RWPE1 (cell line): ENCODE measurements around the gene NUDT5.

Source experiments
- CTCF ChIA-PET: fragments of 350-600 bp; sonication (Branson Sonifier 250); formaldehyde crosslinking; extraction: SDS; loops from one replicate; lab custom pipeline; 2021; lab: Yijun Ruan, JAX
- POLR2A ChIA-PET: fragments of 400-600 bp; formaldehyde crosslinking; extraction: SDS; loops from one replicate; lab custom pipeline; 2020; ENCODE audit warnings: antibody characterized with exemption; ENCODE audit not compliant: low non-redundant PET; lab: Yijun Ruan, JAX
- DNase-seq: peaks from one replicate; pipeline ENCODE4 v3.0.0; 2012; ENCODE audit warnings: low spot score
- H3K27ac ChIP-seq: fragments of 450-650 bp; 2 replicates; pipeline ENCODE4 v1.5.1; 2017
- TF ChIP-seq, protein P1 (sequence below): fragments of 450-650 bp; conservative IDR thresholded peaks from 2 replicates; pipeline ENCODE4 v1.5.1; 2017; ENCODE audit warnings: low read depth, mild to moderate bottlenecking

Gene NUDT5

DNA sequence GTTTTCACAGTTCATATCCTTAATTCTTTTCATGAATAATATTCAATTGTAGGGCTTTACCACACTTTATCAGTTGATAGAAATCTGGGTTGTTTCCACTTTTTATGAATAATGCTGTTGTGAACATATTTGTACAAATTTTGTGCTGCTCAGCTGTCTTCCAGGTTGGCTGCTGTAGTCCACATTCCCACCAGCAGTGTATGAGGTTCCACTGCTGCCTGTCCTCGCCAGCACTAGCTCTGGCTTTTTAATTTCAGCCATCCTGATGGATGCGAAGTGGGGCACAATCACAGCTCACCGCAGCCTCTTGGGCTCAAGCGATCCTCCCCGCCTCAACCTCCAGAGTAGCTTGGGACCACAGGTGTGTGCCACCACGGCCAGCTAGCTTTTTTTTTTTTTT is 32.8 kb downstream of the NUDT5 start:
- no peak overlapping the region for H3K27ac ChIP-seq
- no peak for DNase-seq
- CTCF ChIA-PET, result interaction anchor here (0.5 kb wide), 1 partner anchor 172 kb away, joined by 4 read pairs; no protein-coding TSS in a partner anchor
- TF ChIP-seq, protein P1, sequence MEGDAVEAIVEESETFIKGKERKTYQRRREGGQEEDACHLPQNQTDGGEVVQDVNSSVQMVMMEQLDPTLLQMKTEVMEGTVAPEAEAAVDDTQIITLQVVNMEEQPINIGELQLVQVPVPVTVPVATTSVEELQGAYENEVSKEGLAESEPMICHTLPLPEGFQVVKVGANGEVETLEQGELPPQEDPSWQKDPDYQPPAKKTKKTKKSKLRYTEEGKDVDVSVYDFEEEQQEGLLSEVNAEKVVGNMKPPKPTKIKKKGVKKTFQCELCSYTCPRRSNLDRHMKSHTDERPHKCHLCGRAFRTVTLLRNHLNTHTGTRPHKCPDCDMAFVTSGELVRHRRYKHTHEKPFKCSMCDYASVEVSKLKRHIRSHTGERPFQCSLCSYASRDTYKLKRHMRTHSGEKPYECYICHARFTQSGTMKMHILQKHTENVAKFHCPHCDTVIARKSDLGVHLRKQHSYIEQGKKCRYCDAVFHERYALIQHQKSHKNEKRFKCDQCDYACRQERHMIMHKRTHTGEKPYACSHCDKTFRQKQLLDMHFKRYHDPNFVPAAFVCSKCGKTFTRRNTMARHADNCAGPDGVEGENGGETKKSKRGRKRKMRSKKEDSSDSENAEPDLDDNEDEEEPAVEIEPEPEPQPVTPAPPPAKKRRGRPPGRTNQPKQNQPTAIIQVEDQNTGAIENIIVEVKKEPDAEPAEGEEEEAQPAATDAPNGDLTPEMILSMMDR, result no peak
- POLR2A ChIA-PET, result interaction anchor here (0.6 kb wide), 1 partner anchor 1152 kb away, joined by 3 read pairs; no protein-coding TSS in a partner anchor

DNA sequence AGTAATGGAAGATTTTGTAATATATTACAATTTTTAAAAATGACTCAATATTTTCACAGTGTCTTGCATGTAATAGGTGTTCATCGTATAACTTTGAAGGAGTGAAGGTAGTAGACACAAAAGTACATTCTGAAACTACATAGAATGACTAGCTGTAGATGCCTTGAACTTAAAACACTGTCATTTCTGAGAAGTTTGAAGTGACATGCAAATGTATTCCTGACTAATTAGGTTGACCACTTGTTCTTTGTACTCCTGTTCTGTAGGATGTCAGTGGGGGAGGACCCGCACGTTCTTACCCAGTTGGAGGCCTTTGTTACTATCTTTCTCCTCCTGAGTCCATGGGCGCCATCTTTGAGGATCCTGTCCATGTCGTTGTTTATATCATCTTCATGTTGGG is 35.0 kb downstream of the NUDT5 start:
- POLR2A ChIA-PET, result no interaction called here
- H3K27ac ChIP-seq, result no peak overlapping the region
- TF ChIP-seq, protein P1, result no peak
- CTCF ChIA-PET, result no interaction called here
- no peak for DNase-seq

DNA sequence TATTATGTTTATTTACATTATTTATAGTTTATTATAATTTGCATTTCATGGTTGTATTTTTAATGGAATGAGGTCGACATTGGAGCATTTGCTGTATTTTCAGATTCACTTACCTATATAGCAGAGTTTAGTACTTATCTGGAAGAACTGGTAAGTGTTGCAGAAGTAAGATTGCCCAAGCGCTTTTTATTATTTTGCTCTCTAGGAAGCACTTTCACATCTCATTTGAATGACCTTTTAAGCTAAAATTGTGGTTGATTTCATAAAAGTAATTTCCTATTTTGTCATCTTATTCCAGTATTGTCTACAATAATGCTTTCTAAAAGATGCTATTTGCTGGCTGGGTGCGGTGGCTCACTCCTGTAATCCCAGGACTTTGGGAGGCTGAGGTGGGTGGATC is 37.6 kb downstream of the NUDT5 start:
- ChIA-PET CTCF (interaction anchor here (0.6 kb wide), 1 partner anchor 211 kb away, joined by 9 read pairs; no protein-coding TSS in a partner anchor), POLR2A (no interaction called here)
- TF ChIP-seq, protein P1, result no peak
- no peak overlapping the region for H3K27ac ChIP-seq
- no peak for DNase-seq

DNA sequence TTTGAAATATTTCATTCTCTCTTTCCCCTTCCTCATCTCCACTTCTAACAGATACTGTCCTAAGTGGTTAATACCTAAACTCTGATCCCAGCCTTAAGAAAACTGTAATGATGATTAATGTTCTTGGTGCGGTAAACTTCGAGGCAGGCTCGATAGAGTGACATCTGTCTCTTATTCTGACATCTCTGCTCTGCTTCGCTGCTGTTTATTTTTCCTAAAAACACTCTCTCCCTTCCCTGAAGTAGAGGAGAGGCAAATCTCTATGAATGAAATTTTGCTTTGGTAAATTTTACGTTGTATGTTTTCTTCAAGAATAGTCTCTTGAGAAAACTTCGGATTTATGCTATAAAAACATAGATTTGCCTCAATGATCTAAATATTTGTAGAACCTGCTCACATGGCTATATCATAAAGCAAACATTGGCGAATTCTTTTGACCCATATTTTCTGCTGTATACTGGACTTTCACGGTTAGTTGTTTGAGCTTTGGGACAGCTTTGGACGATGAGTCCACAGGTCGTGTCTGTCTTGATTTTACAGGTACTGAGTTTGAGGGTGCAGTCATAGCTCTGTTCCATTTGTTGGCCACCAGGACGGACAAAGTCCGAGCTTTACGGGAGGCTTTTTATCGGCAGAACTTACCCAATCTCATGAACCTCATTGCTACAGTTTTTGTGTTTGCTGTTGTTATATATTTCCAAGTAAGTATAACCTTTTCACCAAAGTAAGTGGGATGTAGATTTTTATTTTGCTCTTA is 39.1 kb downstream of the NUDT5 start:
- ChIA-PET CTCF (no interaction called here), POLR2A (no interaction called here)
- TF ChIP-seq, protein P1, result no peak
- no peak overlapping the region for H3K27ac ChIP-seq
- DNase-seq, result no peak

DNA sequence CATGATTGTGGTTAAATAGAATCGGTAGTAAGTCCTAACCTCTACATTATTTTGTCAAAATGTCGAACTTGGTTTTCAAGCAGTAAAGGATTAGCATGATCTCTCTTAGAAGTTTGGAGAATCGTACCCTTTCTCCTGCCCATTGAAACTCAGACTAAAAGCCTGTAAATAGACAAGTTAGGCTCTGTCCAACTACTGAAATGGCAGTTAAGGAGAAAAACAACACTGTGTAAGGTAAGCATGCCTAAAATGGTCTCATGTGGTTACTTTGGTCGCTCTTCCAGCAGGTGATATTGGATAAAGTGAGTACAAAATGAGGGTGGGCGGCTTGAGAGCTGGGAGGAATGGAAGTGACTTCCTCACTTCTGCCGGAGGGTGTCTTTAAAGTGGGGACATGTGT is 41.2 kb downstream of the NUDT5 start:
- CTCF ChIA-PET, result interaction anchor here (0.5 kb wide), 1 partner anchor 295 kb away, joined by 3 read pairs; no protein-coding TSS in a partner anchor
- no peak for DNase-seq
- no peak overlapping the region for H3K27ac ChIP-seq
- TF ChIP-seq, protein P1, result no peak
- POLR2A ChIA-PET, result no interaction called here

DNA sequence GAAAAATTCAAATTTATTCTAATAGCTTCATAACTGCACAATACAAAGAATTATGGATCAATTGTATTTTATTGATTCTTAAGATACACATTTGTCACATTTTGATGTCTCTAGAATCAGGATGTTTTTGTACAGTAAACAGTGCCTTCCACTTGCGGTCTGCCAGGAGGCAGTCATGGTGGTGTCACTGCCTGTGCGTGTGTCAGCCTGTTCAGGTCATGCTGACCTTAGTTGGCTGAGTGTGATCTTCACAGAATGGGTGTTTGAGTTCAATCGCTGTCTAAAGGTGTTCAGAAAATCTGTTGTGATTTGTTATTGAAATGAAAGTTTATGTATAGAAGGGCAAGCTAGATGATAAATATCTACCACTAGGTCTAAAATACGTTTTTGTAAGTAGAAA is 45.5 kb downstream of the NUDT5 start:
- H3K27ac ChIP-seq, result no peak overlapping the region
- ChIA-PET POLR2A (no interaction called here), CTCF (no interaction called here)
- TF ChIP-seq, protein P1, result no peak
- DNase-seq, result no peak
